IgD-negative memory B cell (primary cell): ENCODE measurements around the gene SLC35F4. TPM values are rescaled to one million over a fixed set of nuclear protein-coding genes. Genes with fewer than 3 reads are reported as not detected.
A peak's percentile ranks its signal among the peaks of the same experiment; 100 is the strongest.

Experiments used
- H3K27ac Mint-ChIP-seq, 3 donors: one replicate each; pipeline ENCODE4 v1.8.0; 2020 to 2022; ENCODE audit warnings: mild to moderate bottlenecking in 3 of 3, mixed read lengths in 3 of 3, moderate library complexity in 1 of 3
- H3K27me3 Mint-ChIP-seq: one replicate; pipeline ENCODE4 v1.8.0; 2021; ENCODE audit warnings: mixed read lengths
- H3K36me3 Mint-ChIP-seq: one replicate; pipeline ENCODE4 v1.8.0; 2020; ENCODE audit warnings: mild to moderate bottlenecking, mixed read lengths
- H3K4me1 Mint-ChIP-seq, 3 donors: one replicate each; pipeline ENCODE4 v1.8.0; 2020 to 2022; ENCODE audit warnings: mixed read lengths in 3 of 3, mild to moderate bottlenecking in 1 of 3
- H3K4me3 Mint-ChIP-seq, 4 donors: one replicate each; pipeline ENCODE4 v1.8.0; 2020 to 2022; ENCODE audit warnings: mild to moderate bottlenecking in 4 of 4, mixed read lengths in 4 of 4, moderate library complexity in 3 of 4
- H3K9me3 Mint-ChIP-seq, 3 donors: one replicate each; pipeline ENCODE4 v1.8.0; 2020 to 2021; ENCODE audit warnings: mixed read lengths in 3 of 3, mild to moderate bottlenecking in 1 of 3
- polyA plus RNA-seq: library from polyadenylated mRNA; unstranded; fragments of 300-500 nt; fragmentation: Illumina TruSeq; gene quantifications from one replicate; pipeline ENCODE4 v1.2.3, GENCODE V29; 2021

The SLC35F4 gene
- polyA plus RNA-seq, 1 donor from 2014 or later, result not detected

DNA sequence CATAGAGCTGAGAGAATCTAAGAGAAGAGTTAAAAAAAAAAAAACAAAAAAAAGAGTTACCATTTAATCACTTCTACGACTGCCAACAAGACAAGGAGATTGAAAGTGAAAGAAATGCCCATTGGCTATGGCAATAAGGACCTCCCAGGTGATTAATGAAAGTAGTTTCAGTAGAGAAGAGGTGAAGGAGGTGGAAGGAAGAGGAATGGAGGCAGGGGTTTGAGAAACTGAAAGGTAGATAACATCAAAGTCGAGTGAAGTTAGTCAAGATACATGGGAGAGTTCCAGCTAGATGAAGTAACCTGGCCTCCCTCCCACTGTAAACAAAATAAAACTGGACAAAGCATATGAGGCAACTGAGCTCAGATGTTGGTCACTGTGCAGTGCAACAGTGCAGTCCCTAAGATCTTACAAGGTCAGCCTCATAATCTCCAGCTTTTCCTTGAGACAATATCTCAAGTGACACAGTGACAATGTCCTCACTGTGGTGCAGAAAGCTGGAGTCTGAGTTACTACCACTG, 254.3 kb downstream of the SLC35F4 start:
- Mint-ChIP-seq H3K27me3 (peaks cover 6% of the 10 kb centered on the region), H3K4me3 (no peak overlapping the region), H3K9me3 (peaks cover 0 to 4% (median 2%) of the 10 kb centered on the region in 3 donors), H3K4me1 (peaks cover 0 to 2% (median 0%) of the 10 kb centered on the region in 3 donors), H3K36me3 (peaks cover 1% of the 10 kb centered on the region), H3K27ac (no peak overlapping the region)

DNA sequence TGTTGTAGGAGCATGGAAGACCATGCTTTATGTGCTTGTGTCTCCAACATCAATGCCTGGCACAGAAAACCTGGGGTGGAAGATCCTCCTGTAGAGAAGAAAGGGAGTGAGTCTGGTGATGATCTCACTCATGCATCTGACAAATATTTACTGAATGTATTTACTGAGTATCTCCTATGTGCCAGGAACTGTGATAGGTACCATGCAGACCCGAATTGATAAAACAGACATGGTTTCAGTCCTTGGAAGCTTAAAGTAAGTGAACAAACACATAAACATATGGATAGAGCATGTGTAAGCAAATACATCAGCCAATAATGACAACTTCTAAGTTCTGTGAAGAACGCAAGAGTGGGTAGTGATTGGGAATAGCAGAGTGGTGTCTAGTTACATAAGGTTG, 255.3 kb downstream of the SLC35F4 start:
- Mint-ChIP-seq H3K27me3 (peaks cover 4% of the 10 kb centered on the region), H3K4me1 (no peaks in the 10 kb centered on the region), H3K36me3 (no peaks in the 10 kb centered on the region), H3K27ac (no peak overlapping the region), H3K9me3 (peaks cover 0 to 4% (median 2%) of the 10 kb centered on the region in 3 donors), H3K4me3 (no peak overlapping the region)

DNA sequence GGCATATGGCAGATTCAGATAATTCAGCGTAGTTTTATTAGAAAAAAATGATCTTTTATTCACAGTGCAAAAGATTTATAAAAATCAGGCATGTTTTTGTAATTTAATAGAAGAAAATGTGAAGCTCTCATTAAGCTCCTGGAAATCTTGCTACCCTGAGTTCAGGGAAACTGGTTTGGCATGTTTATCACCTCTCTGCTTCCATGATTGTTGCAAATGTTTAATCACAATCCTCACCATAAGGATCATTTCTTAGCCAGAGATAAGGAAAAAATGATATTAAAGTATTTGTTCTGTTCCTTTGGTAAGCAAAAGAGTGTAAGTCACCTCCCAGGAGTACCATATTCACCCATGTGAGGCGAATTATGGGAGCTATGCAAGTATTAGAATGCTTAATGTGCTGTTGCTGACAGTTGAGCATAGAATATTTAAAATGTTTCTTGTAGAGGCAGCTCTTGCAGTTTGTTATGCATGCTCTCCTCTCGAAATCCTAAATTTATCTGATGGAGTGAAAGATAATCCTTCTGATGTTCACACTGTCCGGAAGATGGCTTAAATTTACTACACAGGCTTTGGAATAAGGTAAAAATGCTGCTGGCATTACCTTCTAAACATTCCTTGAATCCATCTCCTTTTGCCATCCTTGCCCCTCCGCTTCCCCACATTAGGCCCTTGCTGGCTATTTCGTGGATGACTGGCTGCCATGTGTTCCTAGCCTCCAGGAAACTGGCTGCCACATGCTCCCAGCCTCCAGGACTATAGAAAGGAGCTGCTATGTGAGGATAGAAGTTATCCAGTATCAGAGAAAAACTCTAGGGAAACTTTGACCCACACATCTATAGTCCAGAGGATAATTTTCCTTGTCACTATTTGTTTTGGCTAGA, 256.5 kb downstream of the SLC35F4 start:
- H3K4me3 Mint-ChIP-seq, result no peak overlapping the region
- no peaks in the 10 kb centered on the region for H3K36me3 Mint-ChIP-seq
- no peak overlapping the region for H3K27ac Mint-ChIP-seq
- H3K27me3 Mint-ChIP-seq, result peaks cover 4% of the 10 kb centered on the region
- H3K9me3 Mint-ChIP-seq, result peaks cover 0 to 4% (median 2%) of the 10 kb centered on the region in 3 donors
- no peaks in the 10 kb centered on the region for H3K4me1 Mint-ChIP-seq

DNA sequence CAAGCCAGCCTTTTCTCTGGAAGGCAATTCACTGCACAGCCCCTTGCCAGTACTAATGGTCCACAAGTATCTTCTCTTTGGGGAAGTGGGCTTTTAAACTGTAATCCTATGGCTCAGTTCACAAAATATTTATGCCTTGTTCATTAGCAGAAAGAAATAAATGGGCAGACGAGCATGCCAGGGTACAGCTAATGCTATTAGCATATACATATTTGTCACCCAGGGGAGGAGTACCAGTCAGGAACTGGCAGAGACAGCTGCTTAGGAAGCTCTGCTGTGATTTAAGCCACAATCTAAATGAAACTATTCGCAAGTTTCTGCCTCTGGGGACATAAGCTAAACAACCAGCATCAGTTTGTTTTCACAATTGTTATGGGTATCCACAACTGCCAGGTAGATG, 258.8 kb downstream of the SLC35F4 start:
- H3K27ac Mint-ChIP-seq, result no peak overlapping the region
- H3K4me1 Mint-ChIP-seq, result no peaks in the 10 kb centered on the region
- peaks cover 0 to 5% (median 2%) of the 10 kb centered on the region in 3 donors for H3K9me3 Mint-ChIP-seq
- peaks cover 4% of the 10 kb centered on the region for H3K27me3 Mint-ChIP-seq
- H3K36me3 Mint-ChIP-seq, result no peaks in the 10 kb centered on the region
- no peak overlapping the region for H3K4me3 Mint-ChIP-seq

DNA sequence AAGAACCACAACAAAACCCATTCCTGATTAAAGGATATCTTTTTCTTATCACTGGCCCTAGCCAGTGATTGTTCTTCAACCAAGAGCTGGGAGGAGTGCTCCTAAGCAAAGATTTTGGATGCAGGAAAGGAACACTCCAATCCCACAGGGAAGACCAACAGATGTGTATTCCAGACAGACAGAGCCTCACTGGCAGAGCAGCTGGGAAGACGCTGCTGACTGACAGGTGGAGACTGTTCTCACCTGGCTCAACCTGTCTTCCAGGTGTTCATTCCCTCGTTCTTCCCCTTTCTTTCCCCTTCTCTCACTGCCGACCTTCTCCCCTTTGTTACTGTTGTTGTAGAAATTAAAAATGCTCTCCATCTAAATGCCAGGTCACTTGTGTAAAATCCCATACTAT, 282.5 kb downstream of the SLC35F4 start:
- Mint-ChIP-seq H3K9me3 (peaks cover 0 to 15% (median 8%) of the 10 kb centered on the region in 3 donors), H3K4me3 (no peak overlapping the region), H3K36me3 (no peaks in the 10 kb centered on the region), H3K27ac (no peak overlapping the region), H3K27me3 (peaks cover 3% of the 10 kb centered on the region), H3K4me1 (no peaks in the 10 kb centered on the region)

DNA sequence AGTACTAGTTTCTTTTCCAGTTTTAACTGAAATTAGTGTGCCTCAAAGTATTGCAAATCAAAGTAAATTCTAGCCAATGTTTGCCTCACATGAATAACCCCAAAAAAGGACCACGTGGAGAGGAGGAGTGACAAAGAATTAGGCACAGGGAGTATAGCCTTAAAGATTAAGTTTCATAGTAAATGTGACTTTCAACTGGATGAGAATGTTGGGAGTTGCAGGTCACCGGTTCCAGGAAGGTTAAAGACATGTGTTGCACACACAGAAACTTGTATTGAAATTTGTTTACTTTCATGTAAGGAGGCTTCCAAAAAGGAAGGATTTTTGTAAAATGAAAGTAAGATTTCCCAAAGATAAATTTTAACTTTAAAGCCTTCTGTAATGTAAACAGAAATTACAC, 283.1 kb downstream of the SLC35F4 start:
- Mint-ChIP-seq H3K27ac (peak overlapping the region in 1 of 3 donors; percentile 69), H3K27me3 (peaks cover 3% of the 10 kb centered on the region), H3K9me3 (peaks cover 0 to 13% (median 8%) of the 10 kb centered on the region in 3 donors), H3K36me3 (no peaks in the 10 kb centered on the region), H3K4me3 (no peak overlapping the region), H3K4me1 (no peaks in the 10 kb centered on the region)

DNA sequence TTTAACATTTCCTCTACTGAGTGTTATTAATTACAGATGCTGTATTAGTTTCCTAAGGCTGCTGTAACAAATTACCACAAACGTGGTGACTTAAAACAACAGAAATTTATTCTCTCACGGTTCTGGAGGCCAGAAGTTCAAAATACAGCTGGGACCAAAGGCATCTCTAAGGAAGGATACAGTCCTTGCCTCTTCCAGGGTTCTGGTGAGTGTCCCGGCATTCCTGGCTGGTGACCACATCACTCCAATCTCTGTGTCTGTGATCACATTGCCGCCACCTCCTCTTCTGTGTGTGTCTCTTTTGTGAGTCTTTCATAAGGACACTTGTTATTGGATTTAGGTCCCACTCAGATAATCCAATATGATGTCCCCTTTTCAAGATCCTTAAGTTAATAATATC, 287.1 kb downstream of the SLC35F4 start:
- H3K27ac Mint-ChIP-seq, result no peak overlapping the region
- peaks cover 3% of the 10 kb centered on the region for H3K27me3 Mint-ChIP-seq
- H3K9me3 Mint-ChIP-seq, result peaks cover 0 to 6% (median 0%) of the 10 kb centered on the region in 3 donors
- H3K36me3 Mint-ChIP-seq, result no peaks in the 10 kb centered on the region
- H3K4me3 Mint-ChIP-seq, result no peak overlapping the region
- no peaks in the 10 kb centered on the region for H3K4me1 Mint-ChIP-seq

DNA sequence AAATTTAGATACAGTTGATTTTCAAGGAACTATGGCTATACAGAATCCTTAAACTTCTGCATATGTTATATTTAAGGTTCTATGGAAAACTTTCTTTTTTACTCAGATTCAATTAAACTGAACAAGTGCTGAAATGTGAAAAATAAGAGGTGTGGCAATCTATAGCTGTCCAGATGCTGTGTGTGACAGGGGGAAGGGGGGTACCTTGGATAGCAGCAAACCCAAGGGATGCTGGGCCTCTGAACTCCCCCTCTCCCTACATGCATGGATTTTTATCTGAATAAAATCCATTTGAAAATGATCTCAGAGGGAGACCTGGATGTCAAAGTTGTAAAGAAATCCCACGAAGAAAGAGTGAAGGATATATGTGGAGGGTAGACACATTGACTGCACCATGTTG, 289.4 kb downstream of the SLC35F4 start:
- Mint-ChIP-seq H3K36me3 (no peaks in the 10 kb centered on the region), H3K4me1 (no peaks in the 10 kb centered on the region), H3K27ac (no peak overlapping the region), H3K9me3 (peaks cover 0 to 5% (median 0%) of the 10 kb centered on the region in 3 donors), H3K27me3 (peaks cover 1% of the 10 kb centered on the region), H3K4me3 (no peak overlapping the region)

DNA sequence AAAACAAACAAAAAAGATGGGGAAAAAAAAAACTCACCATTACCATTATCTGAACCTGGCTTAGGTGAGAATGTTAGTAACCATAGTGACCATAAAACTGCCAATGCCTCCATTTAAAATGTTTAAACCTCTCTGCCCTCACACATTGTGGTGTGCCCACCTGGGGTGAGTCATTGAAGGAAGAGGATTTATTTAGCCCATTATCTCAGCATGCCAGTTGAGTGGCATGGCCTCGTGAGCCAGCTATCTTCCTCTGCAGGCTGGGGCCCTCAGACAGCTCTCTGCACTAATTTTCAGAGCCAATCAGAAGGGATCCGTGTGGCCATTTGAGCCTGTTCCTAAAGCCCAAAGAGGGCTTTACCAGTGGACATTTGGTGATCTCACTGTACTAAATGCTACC, 290.4 kb downstream of the SLC35F4 start:
- H3K4me1 Mint-ChIP-seq, result no peaks in the 10 kb centered on the region

DNA sequence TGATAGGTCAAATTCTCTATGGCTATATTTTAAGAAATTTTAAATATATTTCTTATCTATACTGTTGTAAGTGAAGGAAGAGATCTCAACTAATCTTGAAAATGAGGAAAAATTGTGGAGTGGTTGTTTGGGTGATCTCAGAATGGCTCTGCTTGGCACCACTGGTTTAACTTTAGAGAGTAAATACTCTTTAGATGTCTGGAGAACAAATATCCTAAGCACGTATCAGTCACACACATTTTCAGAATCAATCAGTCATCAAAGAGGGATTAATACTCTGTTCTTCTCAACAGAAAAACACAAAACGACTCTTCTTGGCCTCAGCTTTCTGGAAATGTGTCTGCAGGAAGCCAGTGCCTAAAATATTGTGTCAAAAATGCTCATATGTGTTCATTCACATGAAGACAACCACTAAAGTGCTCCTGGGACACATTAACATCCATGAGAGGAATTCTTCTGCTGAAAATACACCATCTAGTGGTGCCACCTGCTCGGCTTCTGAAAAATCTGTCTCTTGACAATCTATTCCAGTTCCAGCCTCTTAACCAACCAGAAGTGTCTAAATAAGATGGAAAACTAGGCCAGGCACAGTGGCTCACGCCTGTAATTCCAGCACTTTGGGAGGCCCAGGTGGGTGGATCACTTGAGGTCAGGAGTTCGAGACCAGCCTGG, 291.1 kb downstream of the SLC35F4 start:
- H3K27ac Mint-ChIP-seq, result no peak overlapping the region
- H3K4me3 Mint-ChIP-seq, result no peak overlapping the region
- H3K9me3 Mint-ChIP-seq, result peaks cover 0 to 2% (median 0%) of the 10 kb centered on the region in 3 donors
- no peaks in the 10 kb centered on the region for H3K36me3 Mint-ChIP-seq
- H3K4me1 Mint-ChIP-seq, result no peaks in the 10 kb centered on the region
- peaks cover 1% of the 10 kb centered on the region for H3K27me3 Mint-ChIP-seq

More for the DNA sequence above, 290.4 kb downstream of the SLC35F4 start:
- Mint-ChIP-seq H3K4me3 (peak overlapping the region in 1 of 4 donors; percentile 45), H3K9me3 (peaks cover 0 to 2% (median 0%) of the 10 kb centered on the region in 3 donors), H3K27me3 (peaks cover 1% of the 10 kb centered on the region), H3K27ac (no peak overlapping the region), H3K36me3 (no peaks in the 10 kb centered on the region)

DNA sequence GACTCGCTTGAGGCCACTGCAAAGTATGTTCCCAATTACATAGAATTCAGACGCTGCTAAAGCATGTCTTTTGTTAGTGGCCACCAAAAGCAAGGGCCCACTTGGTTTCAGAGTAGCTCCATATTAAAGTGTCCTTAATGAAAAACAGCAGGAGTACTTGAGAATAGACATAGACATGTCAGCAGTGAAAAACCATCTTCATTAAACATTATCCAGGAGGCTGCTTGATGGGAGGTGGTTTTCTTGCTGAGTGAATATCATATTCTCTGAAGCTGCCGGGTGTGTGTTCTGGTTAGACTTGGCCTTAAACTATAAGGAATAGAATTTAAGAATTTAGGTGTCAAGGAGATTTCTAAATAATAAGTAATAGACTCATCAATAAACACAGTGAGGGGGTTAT, 292.7 kb downstream of the SLC35F4 start:
- no peak overlapping the region for H3K27ac Mint-ChIP-seq
- no peak overlapping the region for H3K4me3 Mint-ChIP-seq
- no peaks in the 10 kb centered on the region for H3K36me3 Mint-ChIP-seq
- no peaks in the 10 kb centered on the region for H3K9me3 Mint-ChIP-seq
- no peaks in the 10 kb centered on the region for H3K27me3 Mint-ChIP-seq
- no peaks in the 10 kb centered on the region for H3K4me1 Mint-ChIP-seq

DNA sequence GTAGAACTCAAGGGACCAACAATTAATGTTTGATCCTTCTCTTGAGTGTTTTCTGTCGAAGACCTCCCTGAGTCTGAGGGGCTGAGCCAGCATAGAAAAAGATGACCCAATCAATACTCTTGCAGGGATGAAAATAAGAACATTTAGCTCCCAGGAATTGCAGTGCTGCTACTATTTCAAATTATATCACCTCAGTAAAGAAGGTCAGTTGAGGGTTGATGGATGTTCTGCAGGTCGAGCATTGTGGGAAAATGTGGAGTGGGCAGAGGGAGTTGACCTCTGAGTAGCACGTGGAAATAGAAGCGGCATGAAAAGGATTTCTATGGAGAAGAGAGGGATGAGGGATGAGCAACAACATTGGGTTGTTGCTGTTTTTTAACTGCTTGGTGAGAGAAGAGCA, 297.3 kb downstream of the SLC35F4 start:
- no peaks in the 10 kb centered on the region for H3K27me3 Mint-ChIP-seq
- no peak overlapping the region for H3K4me3 Mint-ChIP-seq
- no peaks in the 10 kb centered on the region for H3K36me3 Mint-ChIP-seq
- H3K4me1 Mint-ChIP-seq, result no peaks in the 10 kb centered on the region
- no peaks in the 10 kb centered on the region for H3K9me3 Mint-ChIP-seq
- H3K27ac Mint-ChIP-seq, result no peak overlapping the region

DNA sequence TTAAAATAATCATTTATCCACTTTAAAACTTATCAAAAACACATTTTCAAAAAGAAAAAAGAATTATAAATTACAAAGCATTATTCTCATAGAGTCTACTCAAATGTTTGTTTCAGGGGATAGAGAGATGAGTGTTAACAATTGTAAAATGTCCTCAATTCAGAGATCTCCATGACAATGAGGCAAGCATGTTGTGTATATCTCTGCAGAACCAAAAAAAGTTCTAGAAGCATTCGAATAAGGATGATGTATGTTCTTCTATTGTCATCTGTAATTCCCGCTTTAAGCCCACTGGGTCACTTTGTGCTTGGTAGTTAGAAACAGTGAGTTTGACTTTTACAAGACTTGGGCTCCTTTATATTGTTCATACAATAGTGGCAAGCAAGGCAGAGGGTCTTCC, 298.7 kb downstream of the SLC35F4 start:
- Mint-ChIP-seq H3K9me3 (peaks cover 0 to 4% (median 0%) of the 10 kb centered on the region in 3 donors), H3K36me3 (no peaks in the 10 kb centered on the region), H3K4me1 (no peaks in the 10 kb centered on the region)

DNA sequence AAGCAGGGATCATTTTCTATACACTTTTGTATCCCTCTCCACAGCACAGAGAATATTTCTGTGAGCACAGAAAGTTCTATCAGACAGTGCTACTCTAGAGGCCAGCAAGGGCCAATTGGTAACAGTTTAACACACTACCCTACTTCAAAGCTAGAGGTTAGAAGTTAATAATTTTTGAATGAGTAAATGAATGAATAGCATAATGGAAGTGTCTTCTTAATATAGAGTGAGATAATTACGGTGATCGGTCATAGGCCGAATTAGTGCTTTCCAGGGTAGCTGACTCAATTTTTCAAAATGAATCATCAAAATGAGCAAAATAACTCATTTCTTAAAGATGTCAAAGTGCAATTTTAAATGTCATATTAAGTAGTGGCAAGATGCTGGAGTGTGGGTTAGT, 305.2 kb downstream of the SLC35F4 start:
- Mint-ChIP-seq H3K4me1 (no peaks in the 10 kb centered on the region), H3K27me3 (peaks cover 9% of the 10 kb centered on the region), H3K27ac (no peak overlapping the region), H3K36me3 (no peaks in the 10 kb centered on the region), H3K9me3 (peaks cover 0 to 4% (median 0%) of the 10 kb centered on the region in 3 donors), H3K4me3 (no peak overlapping the region)

More for the DNA sequence above, 298.7 kb downstream of the SLC35F4 start:
- Mint-ChIP-seq H3K27me3 (peaks cover 2% of the 10 kb centered on the region), H3K27ac (no peak overlapping the region), H3K4me3 (no peak overlapping the region)

DNA sequence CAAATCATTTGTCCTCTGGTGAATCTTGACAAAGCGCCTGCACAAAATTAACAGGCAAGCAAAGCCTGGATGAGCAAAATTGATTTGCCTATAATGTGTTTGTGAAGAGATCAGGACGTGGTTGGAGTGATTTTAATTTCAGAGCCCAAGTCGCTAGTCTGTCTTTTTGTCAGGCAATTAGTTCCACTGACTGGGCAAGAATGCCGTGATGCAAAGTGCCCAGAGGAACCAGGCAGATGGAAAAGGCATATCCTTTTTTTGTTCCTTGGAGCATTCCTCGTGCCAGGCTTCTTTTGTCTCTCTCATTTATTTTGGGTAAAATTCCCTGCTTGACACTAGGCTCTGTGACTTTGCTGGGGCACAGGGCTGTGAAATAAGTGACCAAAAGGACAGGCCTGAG, 306.3 kb downstream of the SLC35F4 start:
- Mint-ChIP-seq H3K27ac (no peak overlapping the region), H3K36me3 (no peaks in the 10 kb centered on the region), H3K9me3 (peaks cover 0 to 4% (median 0%) of the 10 kb centered on the region in 3 donors), H3K4me1 (no peaks in the 10 kb centered on the region), H3K4me3 (no peak overlapping the region), H3K27me3 (peaks cover 9% of the 10 kb centered on the region)
